Stimulated activated CD8-positive, alpha-beta memory T cell treated with anti-CD3 and anti-CD28 coated beads, Interleukin-2, amount 100 ng/mL, for 48 hours (primary cell): ENCODE measurements around the gene THPO.
A peak's percentile ranks its signal among the peaks of the same experiment; 100 is the strongest.

Source experiments
- DNase-seq, 2 donors: peaks; one replicate each; pipeline ENCODE4 v3.0.0-alpha.2; 2020; ENCODE audit warnings: low read depth in 2 of 2

Gene THPO

DNA sequence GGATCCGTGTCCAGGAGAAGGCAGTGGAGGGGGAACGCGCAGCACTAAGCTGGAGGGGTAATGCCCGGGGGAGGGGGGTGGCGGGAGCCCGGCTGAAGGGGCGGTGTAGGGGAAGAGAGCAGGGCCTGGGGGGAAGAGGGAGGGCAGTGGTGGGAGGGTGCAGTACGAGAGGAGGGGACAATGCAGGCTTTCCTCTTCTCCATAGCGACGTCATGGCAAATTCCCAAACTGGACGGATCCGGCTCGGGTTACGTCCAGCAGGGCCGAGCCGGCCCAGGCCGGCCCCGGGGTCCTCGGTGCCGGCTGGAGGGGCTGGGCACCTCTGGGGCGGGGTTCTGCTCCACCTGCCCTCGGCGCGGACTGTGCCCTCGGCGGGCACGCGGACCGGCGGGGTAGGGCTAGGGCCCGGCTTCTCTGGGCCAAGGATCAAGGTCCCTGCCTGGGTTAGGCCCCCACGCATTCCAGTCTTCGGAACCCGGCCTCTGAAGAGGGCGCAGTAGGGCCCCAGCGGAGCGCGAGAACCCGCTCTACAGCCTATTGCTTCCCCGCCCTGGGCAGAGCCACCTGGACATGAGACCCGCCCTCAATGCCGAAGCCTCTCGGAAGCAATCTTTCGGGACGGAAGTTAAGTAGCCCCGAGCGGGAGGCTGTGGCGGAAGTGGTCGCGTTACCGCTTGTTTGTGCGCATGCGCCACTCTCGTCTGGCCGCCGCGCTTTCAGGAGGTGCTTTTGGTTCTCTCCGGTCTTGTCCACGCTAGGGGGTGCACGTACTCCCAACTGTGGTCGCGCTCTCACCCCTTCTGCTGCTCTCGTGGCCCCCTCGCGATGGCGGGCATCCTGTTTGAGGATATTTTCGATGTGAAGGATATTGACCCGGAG is 15.1 kb downstream of the THPO start:
- DNase-seq = peak; percentile 91 to 92

GRCh38 chr3:184361932-184362667 is 15.9 kb downstream of the THPO start:
- peak; percentile 32 to 36 for DNase-seq

DNA sequence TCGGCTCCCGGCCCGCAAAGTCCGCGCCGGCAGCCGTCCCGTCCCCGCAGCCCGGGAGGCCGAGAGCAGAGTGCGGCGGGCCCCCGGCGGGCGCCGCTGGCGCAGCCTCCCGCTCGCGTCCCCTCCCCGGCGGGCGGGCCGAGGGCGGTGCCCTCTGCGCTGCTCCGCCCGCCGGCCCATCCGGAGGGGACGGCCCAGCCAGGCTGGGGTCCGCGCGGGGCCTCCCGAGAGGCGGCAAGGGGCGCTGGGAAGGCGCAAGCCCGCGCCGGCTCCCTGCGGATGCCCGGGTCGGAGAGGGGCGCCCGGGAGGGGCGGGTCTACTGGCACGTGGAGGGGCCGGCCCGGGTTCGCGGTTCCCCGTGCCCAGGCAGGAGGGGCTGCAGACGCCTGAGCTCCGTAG is 16.5 kb downstream of the THPO start, which contains the start of the genes CLCN2 and POLR2H:
Gene CLCN2, minus strand, starts transcription at position 74 of the 400 bp plus-strand sequence. CDS start 126 bp downstream, outside the sequence.
Gene POLR2H, plus strand, starts transcription at position 179 of the 400 bp plus-strand sequence. CDS start 1,783 bp downstream, outside the sequence.
- peak; percentile 31 to 36 for DNase-seq

DNA sequence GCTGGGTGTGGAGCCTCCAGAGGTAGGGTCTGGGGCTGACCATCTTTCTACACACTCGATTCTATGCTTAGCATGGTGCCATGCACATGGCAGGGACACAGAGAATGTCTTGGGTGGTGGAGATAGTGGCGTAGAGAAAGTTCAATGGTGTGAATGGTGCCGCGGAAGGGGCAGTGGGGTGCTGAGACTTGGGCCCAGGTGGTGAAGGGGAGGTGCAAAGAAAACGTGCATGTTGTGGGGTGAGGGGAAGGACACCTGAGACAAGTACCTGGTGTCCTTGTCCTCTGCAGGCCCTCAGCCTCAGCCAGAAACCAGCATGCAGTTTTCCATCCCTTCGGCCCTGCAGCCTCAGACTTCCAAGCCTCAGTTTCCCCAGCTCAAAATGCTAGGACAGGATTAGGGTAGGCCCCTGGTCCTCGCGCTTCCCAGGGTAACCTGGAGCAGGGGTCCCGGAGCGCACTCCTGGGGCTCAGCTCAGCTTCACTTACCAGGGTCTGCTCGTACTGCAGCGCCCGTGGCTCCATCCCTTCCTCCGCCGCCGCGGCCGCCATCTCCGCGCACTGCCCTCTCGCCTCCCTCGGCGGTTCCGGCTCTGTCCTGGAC is 17.0 kb downstream of the THPO start:
- DNase-seq = no peak

DNA sequence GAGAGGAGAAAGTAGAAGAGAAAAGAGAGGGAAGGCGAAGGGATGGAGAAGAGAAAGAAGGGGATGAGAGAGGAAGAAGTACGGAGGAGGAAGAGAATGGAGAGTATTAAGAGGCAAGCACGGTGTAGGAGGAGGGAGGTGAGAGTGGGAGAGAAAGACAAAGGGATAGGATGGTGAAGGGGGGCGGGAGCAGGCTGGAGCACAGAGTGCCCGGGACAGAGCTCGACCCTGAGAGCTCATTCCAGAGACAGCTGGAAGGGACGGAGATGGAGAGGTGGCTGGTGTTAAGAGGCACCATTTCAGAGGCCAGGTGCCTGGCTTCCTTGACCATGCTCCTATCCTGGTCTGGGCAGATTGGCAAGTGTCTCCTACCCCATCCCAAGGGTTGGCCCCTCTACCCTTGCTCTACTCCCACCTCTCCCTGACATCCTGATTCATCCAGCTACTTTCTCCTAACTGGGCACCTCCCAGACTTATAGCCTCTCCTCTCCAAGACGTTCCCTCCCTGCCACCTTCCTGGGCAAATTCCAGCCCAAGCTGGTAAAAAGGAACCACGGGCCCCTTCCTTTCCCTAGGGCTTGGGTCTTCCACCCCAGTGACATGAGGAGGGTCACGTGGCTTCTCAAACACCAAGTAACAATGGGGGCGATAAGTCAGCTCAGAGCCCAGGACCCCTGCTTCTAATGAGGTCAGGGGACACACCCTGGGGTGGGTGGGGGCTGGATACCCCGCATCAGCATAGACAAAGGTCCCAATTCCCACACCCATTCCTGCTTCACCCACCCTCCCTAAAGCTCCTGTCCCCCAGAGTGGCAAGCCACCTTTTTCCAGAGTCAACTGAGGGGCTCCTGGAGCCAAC is 17.7 kb downstream of the THPO start:
- DNase-seq = no peak

GRCh38 chr3:184359610-184360009 is 18.4 kb downstream of the THPO start:
- DNase-seq = no peak

DNA sequence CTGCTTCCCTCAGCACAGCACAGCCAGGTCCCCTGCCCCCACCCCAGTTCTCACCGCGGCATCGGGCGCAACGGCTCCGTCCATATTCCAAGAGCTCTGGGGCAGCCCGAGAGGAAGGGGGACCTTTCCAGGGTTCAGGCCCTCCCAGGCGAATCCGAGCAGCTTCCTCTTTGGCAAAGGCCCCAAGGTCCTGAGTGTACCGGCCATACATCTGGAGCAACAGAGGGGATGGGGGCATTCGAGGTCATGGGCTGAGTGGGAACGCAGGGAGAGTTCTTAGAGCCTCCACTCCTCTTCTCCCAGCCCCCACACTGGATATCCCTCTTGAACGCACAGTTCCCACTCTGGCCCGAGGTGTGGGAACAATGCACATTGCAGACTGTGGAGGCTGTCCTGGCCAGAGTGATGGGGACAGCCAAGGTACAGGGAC is 19.1 kb downstream of the THPO start:
- DNase-seq = no peak

- no peak for DNase-seq
These were observed 19.8 kb downstream of the THPO start for GRCh38 chr3:184358124-184358767.

GRCh38 chr3:184357248-184358123 is 20.5 kb downstream of the THPO start:
- DNase-seq = no peak

- DNase-seq = no peak
These were observed 22.6 kb downstream of the THPO start for GRCh38 chr3:184355261-184356040.

DNA sequence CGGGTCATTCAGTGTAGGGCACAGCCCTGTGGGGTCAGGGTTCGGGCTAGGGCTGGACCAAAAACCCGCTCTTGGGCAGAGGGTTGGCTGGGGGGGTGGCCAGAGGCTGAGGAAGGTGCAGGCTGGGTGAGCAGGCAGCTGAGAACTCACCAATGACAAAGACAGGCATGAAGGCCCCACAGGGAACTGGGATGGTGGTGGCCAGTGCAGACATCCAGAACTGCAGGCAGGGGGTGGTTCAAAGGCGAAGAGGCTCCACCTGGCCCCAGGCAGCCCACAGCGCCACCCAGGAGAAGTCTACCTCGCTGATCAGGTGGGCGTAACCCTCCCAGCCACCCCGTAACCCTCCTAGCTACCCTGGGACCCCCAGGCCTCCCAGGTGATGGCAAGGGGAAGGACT is 23.3 kb downstream of the THPO start:
- DNase-seq = no peak

DNA sequence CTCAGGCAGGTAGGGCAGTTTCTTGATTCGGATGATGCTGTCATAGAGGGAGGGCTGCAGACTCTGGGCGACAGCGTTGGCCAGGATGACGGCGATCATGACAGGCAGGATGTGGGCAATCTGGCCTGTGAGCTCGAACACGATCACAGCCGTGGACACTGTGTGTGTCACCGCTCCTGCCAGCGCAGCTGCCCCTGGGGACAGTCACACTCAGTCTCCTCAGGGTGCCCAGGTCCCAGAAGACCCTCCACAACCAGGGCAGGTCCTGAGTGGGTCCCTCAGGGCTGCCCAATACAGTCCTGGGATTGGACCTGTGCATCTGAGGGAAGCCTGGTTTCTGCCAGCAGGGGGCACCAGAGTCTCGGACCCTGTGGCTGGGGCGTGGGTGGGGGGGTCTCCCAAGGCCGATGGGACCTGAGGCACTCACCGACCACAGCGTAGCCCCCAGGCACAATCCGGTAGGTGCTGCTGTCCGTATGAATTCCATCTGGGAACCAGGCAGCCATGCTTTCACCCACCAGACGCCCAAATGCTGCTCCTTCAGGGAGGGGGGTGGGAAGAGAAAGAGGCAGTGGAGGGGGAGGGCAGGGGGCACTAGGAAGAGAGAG is 23.8 kb downstream of the THPO start:
- peak; percentile 50 to 57 for DNase-seq

DNA sequence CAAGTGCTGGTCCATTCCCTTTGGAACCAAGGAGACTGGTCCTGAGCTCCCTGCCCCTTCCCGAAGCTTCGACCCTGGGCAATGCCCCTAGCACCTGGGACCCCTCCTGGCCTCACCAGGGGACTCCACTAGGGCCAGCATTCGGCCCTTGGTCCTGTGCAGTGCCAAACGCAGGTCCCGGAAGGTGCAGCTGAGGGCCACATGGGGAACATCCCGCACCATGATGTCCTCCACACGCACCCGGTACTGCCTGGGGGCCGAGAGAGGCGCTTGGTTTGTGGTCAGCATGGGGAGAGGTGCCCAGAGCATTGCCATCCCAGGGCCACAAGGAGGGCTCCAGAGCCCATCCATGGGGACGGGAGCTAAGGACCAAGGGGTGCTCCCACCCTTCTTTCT is 24.5 kb downstream of the THPO start:
- DNase-seq = no peak

DNA sequence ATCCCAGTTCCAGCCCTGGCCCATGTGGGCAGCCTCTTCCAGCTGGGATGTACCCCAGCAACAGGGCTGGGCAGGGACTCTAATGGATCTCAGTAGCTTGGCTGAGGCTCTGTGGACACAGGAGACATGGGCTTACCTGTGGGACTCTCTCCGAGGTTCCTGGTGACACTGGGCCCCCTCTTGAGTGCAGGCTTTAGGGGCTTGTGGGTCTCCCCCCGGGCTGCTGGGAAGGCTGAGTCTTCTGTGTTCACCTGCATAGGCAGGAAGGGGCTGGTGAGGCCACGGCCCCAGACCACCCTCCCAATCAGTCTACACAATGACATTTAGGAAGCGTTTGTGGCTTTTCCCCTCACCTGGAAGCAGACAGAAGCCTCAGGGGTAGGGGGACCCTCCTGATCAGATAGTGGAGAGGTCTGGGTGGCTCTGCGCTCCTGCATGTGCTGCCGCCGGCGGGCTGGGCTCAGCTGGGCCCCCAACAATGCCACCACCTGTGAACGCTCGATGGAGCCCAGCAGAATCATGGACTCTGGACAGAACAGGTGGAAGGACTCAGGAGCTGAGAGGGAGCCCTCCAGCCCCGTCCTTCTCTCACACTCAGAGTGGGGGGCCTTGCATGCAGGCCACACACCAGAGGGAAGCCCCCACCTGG is 25.0 kb downstream of the THPO start:
- no peak for DNase-seq

DNA sequence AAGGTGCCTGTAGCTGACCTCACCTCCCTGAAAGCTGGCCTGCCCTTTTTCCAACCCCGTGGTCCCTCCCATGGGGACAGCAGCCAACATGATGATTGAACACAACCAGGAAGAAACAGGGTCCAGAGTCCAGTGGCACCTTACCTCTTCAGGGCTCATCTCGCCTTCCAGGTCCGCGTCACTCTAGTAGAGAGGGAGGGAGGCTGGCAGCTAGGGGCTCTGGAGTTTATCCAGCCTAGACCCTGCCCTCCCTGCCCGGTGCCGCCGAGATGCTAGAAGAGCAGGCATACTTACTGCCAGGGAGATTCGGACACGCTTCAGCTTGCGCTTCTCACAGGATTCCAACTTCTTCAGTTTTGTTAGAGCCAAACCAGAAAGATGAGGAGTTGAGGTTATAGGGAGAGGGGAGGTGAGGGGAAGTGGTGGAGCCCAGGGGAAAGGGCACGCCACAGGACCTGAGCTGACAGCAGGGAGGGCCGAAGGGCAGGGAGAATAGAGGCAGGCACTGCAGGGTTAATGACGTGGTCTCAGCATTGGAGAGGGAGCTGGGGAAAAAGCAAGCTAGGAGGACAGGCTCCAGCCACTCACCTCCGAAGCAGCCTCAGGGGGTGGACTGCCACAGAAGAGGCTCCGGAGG is 25.7 kb downstream of the THPO start:
- DNase-seq = no peak

GRCh38 chr3:184351511-184352148 is 26.4 kb downstream of the THPO start:
- DNase-seq = no peak

- no peak for DNase-seq
These were observed 27.4 kb downstream of the THPO start for GRCh38 chr3:184350618-184351017.
